Stromal cell of bone marrow (primary cell): ENCODE data around the gene LRWD1.
"Not testable (repeated sequence)": the region's sequence is repeated elsewhere in the genome, so short reads cannot be mapped to it uniquely, and the experiment has no call there.

ENCODE experiments used
- DNase-seq: peaks from one replicate; pipeline ENCODE4 v3.0.0-alpha.2; 2012; ENCODE audit warnings: low read depth

Gene LRWD1

GRCh38 chr7:102444961-102445673 is 19.7 kb upstream of the LRWD1 start:
- DNase-seq, result no peak

DNA sequence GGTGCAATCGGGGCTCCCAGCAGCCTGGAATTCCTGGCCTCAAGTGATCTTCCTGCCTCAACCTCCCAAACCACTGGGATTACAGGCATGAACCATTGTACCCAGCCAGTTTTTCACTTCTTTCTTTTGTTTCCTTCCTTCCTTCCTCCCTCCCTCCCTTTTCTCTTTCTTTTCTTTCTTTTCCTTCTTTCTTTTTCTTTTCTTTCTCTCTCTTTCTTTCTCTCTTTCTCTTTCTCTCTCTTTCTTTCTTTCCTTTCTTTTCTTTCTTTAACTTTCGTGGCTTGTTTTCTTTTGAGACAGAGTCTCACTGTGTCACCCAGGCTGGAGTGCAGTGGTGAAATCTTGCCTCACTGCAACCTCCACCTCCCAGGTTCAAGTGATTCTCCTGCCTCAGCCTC is 19.1 kb upstream of the LRWD1 start:
- DNase-seq, result no peak

- no peak for DNase-seq
Measured at GRCh38 chr7:102446387-102447156, 18.2 kb upstream of the LRWD1 start.

DNA sequence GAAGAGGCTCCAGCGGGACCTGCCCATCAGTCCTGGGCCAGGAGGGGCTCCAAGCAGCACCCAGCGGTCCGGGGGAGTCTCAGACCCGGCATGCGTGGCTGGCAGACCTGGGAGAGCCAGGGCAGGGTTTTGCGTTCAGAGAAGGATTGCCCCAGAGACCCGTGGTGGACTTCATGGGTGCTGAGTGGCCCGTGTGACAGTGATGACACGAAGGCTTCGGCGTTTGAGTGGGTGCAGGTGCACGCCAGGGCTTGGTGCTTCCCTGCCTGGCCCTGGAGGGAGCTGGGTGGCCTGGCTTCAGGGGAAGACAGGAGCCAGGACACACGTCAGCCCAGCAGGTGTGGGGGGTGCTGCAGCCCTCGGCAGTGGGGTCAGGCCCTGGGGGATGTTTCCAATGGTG is 17.5 kb upstream of the LRWD1 start:
- DNase-seq, result no peak

DNA sequence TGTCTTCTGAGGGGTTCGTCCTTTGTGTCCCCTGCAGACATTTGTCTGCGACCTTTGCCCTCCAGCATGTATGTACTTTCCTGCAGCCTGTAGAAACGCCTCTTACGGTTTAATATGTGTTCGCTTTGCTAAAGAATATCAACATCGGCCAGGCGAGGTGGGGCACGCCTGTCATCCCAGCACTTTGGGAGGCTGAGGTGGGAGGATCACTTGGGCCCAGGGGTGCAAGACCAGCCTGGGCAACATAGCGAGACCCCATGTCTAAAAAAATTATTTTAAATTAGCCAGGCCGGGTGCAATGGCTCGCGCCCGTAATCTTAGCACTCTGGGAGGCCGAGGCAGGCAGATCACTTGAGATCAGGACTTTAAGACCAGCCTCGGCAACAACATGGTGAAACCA is 15.6 kb upstream of the LRWD1 start:
- DNase-seq, result no peak

DNA sequence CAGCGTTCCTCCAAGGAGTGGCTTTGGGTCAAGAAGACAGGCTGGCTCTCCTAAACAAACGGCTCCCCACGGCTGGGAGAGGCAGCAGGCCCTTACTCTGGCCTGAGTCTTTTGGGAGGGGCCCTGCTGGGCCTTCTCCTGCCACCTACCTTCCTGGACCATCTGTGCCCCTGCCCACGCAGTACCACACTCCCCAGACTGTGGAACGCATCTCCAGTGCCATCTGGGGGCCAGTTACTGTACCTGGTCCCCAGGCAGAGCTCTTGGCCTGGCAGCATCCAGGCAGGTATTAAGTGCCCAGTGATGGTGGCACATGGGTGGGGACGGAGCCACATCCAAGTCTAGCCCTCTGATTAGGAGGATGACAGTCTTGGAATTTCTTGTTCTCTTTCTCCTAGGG is 14.5 kb upstream of the LRWD1 start:
- DNase-seq, result no peak

DNA sequence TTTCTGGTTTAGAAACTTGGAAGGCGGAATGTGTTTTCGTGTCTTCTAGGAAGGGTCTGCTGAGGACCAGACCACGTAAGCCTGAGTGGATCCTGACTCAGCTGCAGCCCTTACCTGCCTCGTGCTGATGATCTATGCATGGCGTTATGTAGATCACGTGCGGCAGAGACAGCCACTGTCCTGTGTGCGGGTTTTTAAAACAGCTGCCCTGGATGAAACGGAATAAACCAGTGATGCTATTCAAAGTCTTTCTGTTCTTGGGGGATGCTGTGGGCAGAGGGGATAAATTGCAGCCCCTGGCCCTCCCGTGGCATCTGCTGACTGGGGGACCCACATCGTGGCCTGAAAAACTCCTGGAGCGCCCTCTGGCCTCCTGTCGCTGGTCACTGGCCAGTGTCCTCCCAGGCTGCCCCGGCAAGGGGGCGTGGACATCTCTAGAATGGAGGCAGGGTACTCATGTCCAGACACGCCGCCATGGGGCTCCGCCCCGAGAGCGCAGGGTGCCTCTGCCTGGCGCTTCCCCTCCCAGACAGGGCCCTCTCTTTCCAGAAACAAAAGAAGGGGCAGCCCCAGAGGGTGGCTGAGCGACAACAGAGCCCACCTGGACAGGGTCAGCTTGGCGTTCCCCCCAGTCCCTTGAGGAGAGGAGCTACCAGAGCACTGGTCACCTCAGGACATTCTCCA is 13.3 kb upstream of the LRWD1 start:
- no peak for DNase-seq

GRCh38 chr7:102452451-102452850 is 12.3 kb upstream of the LRWD1 start:
- DNase-seq, result no peak

GRCh38 chr7:102453319-102453718 is 11.5 kb upstream of the LRWD1 start:
- DNase-seq, result no peak

- DNase-seq, result no peak
Measured at GRCh38 chr7:102454468-102454867, 10.3 kb upstream of the LRWD1 start.

DNA sequence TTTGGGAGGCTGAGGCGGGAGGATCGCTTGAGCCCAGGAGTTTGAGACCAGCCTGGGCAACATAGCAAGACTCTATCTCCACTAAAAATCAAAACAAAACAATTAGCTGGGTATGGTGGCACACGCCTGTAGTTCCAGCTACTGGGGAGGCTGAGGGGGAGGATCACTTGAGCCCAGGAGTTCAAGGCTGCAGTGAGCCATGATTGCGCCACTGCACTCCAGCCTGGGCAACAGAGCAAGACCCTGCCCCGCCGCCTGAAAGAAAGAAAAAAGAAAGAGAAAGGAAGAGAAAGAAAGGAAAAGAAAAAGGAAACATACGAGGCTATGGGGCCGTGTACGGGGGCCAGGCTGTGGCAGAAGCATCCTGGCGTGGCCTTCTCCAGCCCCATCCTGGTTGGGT is 9.9 kb upstream of the LRWD1 start:
- DNase-seq, result not testable (repeated sequence)

- no peak for DNase-seq
Measured at GRCh38 chr7:102455596-102455995, 9.2 kb upstream of the LRWD1 start.

- no peak for DNase-seq
Measured at GRCh38 chr7:102456327-102456726, 8.5 kb upstream of the LRWD1 start.

DNA sequence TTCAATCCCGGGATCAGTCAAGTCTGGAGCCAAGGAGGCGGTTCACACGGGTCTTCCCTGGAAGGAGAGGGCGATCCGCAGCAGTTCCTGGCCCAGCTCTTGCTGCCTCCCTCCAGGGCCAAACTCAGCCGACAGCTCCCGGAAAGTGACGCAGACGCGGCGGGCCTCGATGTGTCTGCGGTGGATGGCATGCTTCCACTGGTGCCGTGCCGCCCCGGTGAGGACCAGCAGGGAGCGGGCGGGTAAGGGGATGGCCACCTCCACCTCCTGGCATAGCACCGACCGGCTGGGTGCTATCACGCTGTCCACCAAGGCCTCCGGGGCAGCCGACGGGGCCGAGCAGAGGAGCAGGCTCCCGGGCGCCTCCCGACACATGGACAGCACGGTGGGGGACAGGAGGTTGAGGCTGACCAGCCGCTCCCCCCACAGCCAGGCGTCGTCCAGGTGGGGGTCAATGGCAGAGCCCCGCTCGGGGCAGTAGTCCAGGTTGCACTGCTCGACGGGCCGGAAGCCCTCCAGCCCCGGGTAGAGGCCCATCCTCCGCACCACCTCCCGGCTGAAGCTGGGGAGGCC is 7.3 kb upstream of the LRWD1 start:
- no peak for DNase-seq

- DNase-seq, result no peak
Measured at GRCh38 chr7:102459221-102459844, 5.5 kb upstream of the LRWD1 start.

DNA sequence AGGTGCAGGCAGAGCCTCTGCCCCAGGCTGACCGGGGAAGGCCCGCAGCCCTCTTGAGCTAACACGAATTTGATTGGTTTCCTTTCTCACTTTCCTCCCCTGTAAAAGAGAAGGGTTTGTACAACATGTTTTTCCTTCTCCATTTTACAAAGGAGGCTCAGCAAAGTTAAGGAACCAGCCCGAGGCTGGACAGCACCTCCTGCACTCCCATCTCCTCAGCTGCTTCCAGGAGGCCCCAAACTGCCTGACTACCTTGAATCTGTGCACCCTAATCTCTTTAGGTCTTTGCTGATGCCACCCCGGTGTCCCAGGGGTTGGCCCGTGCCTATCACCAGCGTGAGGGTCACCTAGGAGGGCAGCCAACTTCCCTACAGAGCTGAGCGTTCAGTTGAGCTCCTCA is 4.3 kb upstream of the LRWD1 start:
- DNase-seq, result no peak

GRCh38 chr7:102463841-102464576 is 775 bp upstream of the LRWD1 start:
- DNase-seq, result no peak

GRCh38 chr7:102466097-102466496 is 1.3 kb downstream of the LRWD1 start:
- no peak for DNase-seq

- no peak for DNase-seq
Measured at GRCh38 chr7:102467581-102468477, 3.0 kb downstream of the LRWD1 start.
